ENCODE measurements around the gene FAM78B.

The FAM78B gene

DNA sequence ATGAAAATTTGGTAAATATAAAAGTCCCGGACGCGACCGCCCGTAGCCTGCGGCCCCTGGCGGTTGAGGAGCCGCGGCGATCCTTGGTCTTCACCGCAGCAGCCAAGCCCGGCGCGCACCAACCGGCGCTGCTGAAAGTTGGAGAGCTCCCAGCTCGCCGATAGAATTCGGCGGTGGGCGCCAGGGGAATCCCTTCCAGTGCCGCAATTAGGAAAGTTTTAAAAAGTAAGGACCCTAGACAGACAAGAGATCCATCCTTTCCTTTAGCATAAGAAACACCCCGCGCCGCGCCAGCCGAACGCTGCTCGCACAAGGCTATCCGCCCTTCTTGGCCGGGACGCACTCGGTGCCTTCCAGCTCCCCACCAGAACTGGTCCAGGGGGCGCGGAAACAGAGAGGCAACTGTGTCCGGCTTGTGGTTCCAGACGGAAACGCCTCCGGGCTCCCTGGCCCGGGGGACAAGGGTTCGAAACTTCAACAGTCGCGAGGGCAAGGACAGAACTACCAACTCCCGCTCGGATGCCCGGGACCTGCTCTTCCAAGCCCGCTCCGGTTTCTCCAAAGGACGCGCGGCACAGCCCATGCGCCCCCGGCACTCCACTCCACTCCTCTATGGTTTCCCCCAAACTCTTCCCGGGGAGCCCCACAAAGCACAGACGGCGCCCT is 1.7 kb downstream of the FAM78B start:
- H3K27ac ChIP-seq: no peak overlapping the region
- TF ChIP-seq, protein P1, sequence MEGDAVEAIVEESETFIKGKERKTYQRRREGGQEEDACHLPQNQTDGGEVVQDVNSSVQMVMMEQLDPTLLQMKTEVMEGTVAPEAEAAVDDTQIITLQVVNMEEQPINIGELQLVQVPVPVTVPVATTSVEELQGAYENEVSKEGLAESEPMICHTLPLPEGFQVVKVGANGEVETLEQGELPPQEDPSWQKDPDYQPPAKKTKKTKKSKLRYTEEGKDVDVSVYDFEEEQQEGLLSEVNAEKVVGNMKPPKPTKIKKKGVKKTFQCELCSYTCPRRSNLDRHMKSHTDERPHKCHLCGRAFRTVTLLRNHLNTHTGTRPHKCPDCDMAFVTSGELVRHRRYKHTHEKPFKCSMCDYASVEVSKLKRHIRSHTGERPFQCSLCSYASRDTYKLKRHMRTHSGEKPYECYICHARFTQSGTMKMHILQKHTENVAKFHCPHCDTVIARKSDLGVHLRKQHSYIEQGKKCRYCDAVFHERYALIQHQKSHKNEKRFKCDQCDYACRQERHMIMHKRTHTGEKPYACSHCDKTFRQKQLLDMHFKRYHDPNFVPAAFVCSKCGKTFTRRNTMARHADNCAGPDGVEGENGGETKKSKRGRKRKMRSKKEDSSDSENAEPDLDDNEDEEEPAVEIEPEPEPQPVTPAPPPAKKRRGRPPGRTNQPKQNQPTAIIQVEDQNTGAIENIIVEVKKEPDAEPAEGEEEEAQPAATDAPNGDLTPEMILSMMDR (conservative IDR thresholded peaks at IDR 0.05): peak; percentile 51; the same call in 1 of the 2 replicates

DNA sequence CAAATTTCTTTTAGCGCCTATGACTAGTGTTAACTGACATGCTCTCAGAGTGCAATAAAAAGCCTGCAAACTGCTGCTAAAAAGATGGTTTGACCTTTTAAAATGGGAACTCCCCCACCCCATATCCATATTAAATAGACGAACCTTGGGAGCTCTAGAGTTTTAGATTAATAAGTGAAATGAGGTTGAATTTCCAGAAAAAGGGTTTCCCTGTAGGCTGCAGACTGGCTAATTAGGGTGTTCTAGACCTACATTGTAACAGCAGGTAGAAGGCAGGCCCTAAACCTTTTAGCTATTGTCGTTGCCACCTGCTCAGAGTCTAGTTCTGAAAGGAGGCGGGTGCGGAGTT is 2.2 kb downstream of the FAM78B start:
- TF ChIP-seq, protein P1 (conservative IDR thresholded peaks at IDR 0.05): no peak
- H3K27ac ChIP-seq: no peak overlapping the region

DNA sequence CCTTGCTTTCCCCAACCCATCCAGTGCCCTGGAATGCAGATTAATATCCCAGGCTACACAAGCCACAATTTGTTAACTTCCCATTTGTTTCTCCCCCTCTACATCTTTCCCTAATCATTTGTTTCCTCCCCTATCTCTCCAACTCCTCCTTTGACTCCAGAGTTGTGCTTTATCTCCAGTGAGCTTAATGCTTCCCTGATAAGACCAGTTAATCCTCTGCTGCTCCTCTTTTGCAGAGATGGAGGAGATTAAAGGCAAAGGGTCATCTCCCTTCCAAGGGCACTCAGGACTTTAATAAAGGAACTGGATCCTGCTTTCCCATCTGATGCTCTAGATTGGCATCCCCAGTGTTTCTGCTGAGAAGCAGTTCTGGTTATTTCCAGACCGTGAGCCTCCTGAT is 7.1 kb downstream of the FAM78B start:
- TF ChIP-seq, protein P1 (conservative IDR thresholded peaks at IDR 0.05): no peak

DNA sequence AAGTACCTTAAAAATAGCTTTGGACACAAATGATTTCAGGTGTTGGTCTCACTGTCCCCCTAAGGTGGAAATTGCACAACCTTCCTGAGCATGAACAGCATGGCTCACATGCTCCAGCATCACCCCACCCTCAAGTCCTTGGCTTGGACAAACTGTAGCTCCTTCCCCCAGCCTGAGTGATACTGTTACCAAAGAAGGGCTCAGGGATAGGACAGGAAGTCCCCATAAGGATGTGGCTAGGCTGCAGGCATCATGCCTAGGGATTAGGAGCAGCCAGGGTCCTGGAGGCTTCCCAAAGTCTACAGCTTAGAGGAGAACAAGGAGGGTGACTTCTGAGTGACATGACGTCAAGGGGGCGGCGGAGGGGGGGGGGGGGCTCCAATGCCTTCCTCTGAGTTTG is 10.1 kb downstream of the FAM78B start:
- H3K27ac ChIP-seq: no peak overlapping the region
- TF ChIP-seq, protein P1 (conservative IDR thresholded peaks at IDR 0.05): no peak

More for the DNA sequence above, 7.1 kb downstream of the FAM78B start:
- no peak overlapping the region for H3K27ac ChIP-seq

DNA sequence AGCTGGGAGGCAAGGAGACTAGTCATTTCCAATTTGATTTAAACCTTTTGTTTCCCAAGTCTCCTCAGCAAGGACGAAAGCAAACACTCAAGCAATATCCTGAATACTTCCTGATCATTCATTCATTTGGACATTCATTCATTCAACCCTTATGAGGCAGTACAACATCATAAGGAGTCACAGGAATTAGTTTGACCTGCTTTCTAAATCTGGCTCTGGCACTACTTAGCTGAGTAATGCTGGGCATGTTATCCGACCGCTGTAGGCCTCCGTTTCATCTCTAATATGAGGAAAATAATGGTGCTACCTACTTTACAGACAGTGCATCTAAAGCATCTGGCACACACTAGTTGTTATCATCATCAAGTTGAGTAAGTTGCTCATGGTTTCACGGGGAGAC is 11.7 kb downstream of the FAM78B start:
- TF ChIP-seq, protein P1 (conservative IDR thresholded peaks at IDR 0.05): no peak
- no peak overlapping the region for H3K27ac ChIP-seq

DNA sequence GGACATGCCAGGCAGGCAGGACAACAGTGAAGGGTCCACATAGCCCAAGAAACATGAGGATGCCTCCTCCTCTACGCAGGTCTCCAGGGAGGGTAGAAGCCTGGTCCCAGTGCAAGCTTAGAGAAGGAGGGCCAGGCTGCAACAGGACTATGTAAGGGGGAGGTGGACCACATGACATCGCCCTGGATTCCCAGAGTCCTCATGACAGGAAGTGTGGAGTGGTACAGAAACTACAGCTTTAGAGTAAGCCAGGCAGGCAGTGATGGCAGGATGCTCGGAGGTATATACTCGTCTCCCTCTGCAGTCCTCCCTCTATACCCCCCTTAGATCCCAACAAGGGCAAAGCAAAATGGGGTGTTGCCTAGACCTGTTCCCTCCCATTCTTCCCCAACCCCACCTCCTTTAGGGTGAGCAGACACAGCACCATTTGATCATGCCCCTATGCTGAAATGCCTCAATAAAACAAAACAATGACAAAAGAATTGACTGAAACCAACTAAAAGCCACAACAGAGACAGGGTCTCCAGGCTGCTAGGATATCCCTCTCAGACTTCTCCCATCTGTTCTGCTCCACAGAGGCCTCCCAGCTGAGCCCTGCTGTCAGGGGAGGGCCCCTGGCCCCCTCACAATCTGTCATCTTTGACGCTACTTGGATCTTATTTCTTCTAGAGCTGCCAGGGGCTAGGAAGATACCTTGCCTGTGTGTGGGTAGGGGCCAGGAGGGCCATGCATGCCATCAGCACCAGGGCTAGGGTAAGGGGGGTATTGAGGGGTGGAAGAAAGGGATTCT is 13.1 kb downstream of the FAM78B start:
- H3K27ac ChIP-seq: no peak overlapping the region
- TF ChIP-seq, protein P1 (conservative IDR thresholded peaks at IDR 0.05): no peak

DNA sequence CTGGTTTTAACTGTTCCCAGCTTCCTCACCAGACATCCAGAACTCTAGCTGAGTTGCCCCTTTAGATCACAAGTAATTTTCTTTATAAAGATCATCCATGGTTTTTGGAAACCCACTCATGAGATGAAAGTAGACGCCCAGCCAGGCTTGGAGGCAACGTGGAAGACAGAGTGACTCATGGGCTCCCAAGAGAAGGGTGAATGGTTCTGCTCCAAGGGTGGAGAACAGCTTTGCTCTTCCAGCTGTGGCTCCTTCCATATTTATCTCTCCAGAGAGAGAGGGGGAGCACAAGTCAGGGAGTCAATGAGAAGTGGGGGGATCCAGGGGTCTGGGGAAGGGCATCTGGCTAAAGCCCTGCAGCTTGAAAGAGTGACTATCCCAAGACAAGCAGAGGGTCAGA is 13.8 kb downstream of the FAM78B start:
- TF ChIP-seq, protein P1 (conservative IDR thresholded peaks at IDR 0.05): no peak
- no peak overlapping the region for H3K27ac ChIP-seq

Data from VCaP (cell line).